ENCODE results near the gene YWHAE. TPM values are rescaled to one million over a fixed set of nuclear protein-coding genes. Genes with fewer than 3 reads are reported as not detected.

Gene YWHAE
- total RNA-seq, 1 experiment from 2014 or later = 1,033 TPM

GRCh38 chr17:1315891-1316403, 84.1 kb downstream of the YWHAE start:
- Mint-ChIP-seq H3K4me1 (no peaks in the 10 kb centered on the region), H3K36me3 (no peaks in the 10 kb centered on the region), H3K27me3 (ENCODE audit: low read depth) (peaks cover 4% of the 10 kb centered on the region; the same call in 1 of the 2 replicates), H3K27ac (no peak overlapping the region), H3K9me3 (no peaks in the 10 kb centered on the region), H3K4me3 (no peak overlapping the region)
- no peak for ATAC-seq
- CTCF ChIA-PET = interaction anchor here (1.1 to 2.0 kb wide), 5 partner anchors 17 to 56 kb away, joined by 3 to 8 read pairs (median 5); no protein-coding TSS in a partner anchor
- POLR2A ChIA-PET = no interaction called here
- DNase-seq (ENCODE audit: low spot score) = no peak
- TF ChIP-seq ERG (CRISPR knock-in tag; IDR thresholded peaks at IDR 0.05) (no peak), CBFB (CRISPR knock-in tag; IDR thresholded peaks at IDR 0.05; ENCODE audit: low read depth) (no peak), GTF2I (CRISPR knock-in tag; conservative IDR thresholded peaks at IDR 0.05) (no peak), SMAD4 (CRISPR knock-in tag; IDR thresholded peaks at IDR 0.05) (no peak), RELA (CRISPR knock-in tag; IDR thresholded peaks at IDR 0.05; ENCODE audit: borderline replicate concordance) (no peak), ZMAT4 (CRISPR knock-in tag; IDR thresholded peaks at IDR 0.05) (no peak), NR1H2 (CRISPR knock-in tag; IDR thresholded peaks at IDR 0.05) (no peak), MAX (CRISPR knock-in tag; IDR thresholded peaks at IDR 0.05) (no peak), IRF2 (CRISPR knock-in tag; IDR thresholded peaks at IDR 0.05; ENCODE audit: borderline replicate concordance, low read depth) (no peak), ATF1 (CRISPR knock-in tag; IDR thresholded peaks at IDR 0.05) (no peak)
- TF ChIP-seq, protein P1, sequence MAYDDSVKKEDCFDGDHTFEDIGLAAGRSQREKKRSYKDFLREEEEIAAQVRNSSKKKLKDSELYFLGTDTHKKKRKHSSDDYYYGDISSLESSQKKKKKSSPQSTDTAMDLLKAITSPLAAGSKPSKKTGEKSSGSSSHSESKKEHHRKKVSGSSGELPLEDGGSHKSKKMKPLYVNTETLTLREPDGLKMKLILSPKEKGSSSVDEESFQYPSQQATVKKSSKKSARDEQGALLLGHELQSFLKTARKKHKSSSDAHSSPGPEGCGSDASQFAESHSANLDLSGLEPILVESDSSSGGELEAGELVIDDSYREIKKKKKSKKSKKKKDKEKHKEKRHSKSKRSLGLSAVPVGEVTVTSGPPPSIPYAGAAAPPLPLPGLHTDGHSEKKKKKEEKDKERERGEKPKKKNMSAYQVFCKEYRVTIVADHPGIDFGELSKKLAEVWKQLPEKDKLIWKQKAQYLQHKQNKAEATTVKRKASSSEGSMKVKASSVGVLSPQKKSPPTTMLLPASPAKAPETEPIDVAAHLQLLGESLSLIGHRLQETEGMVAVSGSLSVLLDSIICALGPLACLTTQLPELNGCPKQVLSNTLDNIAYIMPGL (CRISPR knock-in tag; IDR thresholded peaks at IDR 0.05) = no peak
- TF ChIP-seq, protein P2, sequence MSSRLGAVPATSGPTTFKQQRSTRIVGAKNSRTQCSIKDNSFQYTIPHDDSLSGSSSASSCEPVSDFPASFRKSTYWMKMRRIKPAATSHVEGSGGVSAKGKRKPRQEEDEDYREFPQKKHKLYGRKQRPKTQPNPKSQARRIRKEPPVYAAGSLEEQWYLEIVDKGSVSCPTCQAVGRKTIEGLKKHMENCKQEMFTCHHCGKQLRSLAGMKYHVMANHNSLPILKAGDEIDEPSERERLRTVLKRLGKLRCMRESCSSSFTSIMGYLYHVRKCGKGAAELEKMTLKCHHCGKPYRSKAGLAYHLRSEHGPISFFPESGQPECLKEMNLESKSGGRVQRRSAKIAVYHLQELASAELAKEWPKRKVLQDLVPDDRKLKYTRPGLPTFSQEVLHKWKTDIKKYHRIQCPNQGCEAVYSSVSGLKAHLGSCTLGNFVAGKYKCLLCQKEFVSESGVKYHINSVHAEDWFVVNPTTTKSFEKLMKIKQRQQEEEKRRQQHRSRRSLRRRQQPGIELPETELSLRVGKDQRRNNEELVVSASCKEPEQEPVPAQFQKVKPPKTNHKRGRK (CRISPR knock-in tag; IDR thresholded peaks at IDR 0.05; ENCODE audit: borderline replicate concordance) = no peak
- TF ChIP-seq, protein P3, sequence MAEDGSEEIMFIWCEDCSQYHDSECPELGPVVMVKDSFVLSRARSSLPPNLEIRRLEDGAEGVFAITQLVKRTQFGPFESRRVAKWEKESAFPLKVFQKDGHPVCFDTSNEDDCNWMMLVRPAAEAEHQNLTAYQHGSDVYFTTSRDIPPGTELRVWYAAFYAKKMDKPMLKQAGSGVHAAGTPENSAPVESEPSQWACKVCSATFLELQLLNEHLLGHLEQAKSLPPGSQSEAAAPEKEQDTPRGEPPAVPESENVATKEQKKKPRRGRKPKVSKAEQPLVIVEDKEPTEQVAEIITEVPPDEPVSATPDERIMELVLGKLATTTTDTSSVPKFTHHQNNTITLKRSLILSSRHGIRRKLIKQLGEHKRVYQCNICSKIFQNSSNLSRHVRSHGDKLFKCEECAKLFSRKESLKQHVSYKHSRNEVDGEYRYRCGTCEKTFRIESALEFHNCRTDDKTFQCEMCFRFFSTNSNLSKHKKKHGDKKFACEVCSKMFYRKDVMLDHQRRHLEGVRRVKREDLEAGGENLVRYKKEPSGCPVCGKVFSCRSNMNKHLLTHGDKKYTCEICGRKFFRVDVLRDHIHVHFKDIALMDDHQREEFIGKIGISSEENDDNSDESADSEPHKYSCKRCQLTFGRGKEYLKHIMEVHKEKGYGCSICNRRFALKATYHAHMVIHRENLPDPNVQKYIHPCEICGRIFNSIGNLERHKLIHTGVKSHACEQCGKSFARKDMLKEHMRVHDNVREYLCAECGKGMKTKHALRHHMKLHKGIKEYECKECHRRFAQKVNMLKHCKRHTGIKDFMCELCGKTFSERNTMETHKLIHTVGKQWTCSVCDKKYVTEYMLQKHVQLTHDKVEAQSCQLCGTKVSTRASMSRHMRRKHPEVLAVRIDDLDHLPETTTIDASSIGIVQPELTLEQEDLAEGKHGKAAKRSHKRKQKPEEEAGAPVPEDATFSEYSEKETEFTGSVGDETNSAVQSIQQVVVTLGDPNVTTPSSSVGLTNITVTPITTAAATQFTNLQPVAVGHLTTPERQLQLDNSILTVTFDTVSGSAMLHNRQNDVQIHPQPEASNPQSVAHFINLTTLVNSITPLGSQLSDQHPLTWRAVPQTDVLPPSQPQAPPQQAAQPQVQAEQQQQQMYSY (CRISPR knock-in tag; IDR thresholded peaks at IDR 0.05) = no peak
- TF ChIP-seq, protein P4, sequence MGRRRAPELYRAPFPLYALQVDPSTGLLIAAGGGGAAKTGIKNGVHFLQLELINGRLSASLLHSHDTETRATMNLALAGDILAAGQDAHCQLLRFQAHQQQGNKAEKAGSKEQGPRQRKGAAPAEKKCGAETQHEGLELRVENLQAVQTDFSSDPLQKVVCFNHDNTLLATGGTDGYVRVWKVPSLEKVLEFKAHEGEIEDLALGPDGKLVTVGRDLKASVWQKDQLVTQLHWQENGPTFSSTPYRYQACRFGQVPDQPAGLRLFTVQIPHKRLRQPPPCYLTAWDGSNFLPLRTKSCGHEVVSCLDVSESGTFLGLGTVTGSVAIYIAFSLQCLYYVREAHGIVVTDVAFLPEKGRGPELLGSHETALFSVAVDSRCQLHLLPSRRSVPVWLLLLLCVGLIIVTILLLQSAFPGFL (CRISPR knock-in tag; IDR thresholded peaks at IDR 0.05; ENCODE audit: borderline replicate concordance) = no peak
- TF ChIP-seq, protein P5, sequence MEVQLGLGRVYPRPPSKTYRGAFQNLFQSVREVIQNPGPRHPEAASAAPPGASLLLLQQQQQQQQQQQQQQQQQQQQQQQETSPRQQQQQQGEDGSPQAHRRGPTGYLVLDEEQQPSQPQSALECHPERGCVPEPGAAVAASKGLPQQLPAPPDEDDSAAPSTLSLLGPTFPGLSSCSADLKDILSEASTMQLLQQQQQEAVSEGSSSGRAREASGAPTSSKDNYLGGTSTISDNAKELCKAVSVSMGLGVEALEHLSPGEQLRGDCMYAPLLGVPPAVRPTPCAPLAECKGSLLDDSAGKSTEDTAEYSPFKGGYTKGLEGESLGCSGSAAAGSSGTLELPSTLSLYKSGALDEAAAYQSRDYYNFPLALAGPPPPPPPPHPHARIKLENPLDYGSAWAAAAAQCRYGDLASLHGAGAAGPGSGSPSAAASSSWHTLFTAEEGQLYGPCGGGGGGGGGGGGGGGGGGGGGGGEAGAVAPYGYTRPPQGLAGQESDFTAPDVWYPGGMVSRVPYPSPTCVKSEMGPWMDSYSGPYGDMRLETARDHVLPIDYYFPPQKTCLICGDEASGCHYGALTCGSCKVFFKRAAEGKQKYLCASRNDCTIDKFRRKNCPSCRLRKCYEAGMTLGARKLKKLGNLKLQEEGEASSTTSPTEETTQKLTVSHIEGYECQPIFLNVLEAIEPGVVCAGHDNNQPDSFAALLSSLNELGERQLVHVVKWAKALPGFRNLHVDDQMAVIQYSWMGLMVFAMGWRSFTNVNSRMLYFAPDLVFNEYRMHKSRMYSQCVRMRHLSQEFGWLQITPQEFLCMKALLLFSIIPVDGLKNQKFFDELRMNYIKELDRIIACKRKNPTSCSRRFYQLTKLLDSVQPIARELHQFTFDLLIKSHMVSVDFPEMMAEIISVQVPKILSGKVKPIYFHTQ (CRISPR knock-in tag; IDR thresholded peaks at IDR 0.05) = no peak

Measured in WTC11 (cell line).